ENCODE data around the gene ITGA3. TPM values are rescaled to one million over a fixed set of nuclear protein-coding genes. Genes with fewer than 3 reads are reported as not detected.
A peak's percentile ranks its signal among the peaks of the same experiment; 100 is the strongest.

Gene ITGA3
- total RNA-seq, 2 donors from 2014 or later, result 31.0 to 36.3 TPM

DNA sequence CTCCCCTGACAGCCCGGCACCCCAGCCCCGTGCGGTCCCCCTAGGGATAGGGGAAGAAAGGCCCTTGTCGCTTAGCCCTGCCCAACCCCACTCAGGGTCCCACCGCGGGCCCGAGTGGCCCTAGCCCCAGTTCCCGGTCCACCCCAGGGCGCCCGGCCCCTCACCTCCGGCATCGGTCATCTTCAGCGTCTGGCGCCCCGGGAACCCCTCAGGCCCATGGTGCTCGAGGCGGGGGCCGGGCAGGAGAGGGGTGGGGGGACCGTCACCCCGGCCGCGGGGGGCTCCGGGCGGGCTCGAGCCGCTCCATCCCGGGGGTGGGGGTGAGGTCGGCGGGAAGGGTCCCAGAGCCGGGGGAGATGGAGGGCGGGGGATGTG is 73.4 kb downstream of the ITGA3 start:
- intact Hi-C loops (cut with DNase I), result no loop called here
- ATAC-seq (no peak), DNase-seq (no peak)
- no peaks in the 10 kb centered on the region for H3K9me3 ChIP-seq
- H3K36me3 ChIP-seq (replicated peaks in 1 of 2; ENCODE audit: insufficient read depth in 1 of 2, low read depth in 2 of 2), result no peaks in the 10 kb centered on the region
- no peak overlapping the region for H3K27ac ChIP-seq
- no peak overlapping the region for H3K4me3 ChIP-seq
- 0 to 2% methylated on average over 3 to 20 of the region's 31 CpGs for WGBS, 2 donors
- H3K4me1 ChIP-seq, result peaks cover 33% of the 10 kb centered on the region
- no peak for TF ChIP-seq POLR2A (IDR thresholded peaks at IDR 0.05)
- TF ChIP-seq, protein P1, sequence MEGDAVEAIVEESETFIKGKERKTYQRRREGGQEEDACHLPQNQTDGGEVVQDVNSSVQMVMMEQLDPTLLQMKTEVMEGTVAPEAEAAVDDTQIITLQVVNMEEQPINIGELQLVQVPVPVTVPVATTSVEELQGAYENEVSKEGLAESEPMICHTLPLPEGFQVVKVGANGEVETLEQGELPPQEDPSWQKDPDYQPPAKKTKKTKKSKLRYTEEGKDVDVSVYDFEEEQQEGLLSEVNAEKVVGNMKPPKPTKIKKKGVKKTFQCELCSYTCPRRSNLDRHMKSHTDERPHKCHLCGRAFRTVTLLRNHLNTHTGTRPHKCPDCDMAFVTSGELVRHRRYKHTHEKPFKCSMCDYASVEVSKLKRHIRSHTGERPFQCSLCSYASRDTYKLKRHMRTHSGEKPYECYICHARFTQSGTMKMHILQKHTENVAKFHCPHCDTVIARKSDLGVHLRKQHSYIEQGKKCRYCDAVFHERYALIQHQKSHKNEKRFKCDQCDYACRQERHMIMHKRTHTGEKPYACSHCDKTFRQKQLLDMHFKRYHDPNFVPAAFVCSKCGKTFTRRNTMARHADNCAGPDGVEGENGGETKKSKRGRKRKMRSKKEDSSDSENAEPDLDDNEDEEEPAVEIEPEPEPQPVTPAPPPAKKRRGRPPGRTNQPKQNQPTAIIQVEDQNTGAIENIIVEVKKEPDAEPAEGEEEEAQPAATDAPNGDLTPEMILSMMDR (IDR thresholded peaks at IDR 0.05), result no peak
- H3K27me3 ChIP-seq, result peaks cover 0 to 3% of the 10 kb centered on the region in 2 donors

DNA sequence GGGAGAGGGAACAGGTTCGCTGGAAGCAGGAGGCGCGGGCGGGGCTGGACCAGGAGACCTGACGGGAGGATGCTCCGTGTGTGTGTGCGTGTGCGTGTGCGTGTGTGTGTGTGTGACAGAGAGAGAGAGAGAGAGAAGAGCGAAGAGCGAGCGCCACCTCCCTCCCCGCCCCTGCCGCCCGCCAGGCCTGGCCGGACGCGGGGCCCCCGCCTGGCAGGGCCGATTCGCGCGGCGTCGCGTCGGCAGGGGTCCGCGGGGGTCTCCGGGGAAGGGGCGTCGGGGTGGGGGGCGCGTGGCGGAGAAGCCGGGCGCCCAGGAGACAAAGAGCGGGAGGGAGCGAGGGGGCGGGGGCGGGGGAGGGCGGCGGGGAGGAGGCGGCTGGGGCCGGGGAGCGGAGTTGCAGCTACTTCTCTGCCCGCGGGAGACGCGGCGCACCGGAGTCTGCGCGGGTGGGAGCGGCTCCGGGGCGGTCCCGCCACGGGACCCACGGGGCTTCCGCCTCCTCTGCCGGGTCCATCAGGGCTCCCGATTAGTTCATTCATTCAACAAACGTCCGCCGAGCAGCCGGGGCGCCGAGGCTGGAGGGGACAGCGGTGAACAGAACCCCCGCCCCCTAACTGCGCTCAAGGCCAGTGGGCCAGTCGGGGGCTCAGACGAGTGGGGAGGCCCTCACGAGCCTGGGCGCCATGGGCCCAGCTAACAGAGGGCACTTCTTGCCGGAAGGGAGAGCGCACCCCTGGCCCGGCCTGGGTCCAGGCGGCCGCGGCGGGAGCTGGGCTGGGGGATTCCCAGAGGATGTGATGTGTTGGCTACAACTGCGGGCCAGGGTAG is 74.0 kb downstream of the ITGA3 start, which contains the start of gene SAMD14:
Gene SAMD14, minus strand, starts transcription at position 433 of the 831 bp plus-strand sequence. CDS start 5,201 bp downstream, outside the sequence.
- Histone ChIP-seq H3K4me3 (no peak within 1 kb of the TSS), H3K27ac (no peak within 1 kb of the TSS), H3K4me1 (peaks cover 33% of the 10 kb centered on the region), H3K27me3 (peaks cover 0 to 3% of the 10 kb centered on the region in 2 donors), H3K9me3 (no peaks in the 10 kb centered on the region), H3K36me3 (replicated peaks in 1 of 2; ENCODE audit: insufficient read depth in 1 of 2, low read depth in 2 of 2) (no peaks in the 10 kb centered on the region)
- peak in 1 of 4 donors; percentile 26 for DNase-seq
- TF ChIP-seq, protein P1 (IDR thresholded peaks at IDR 0.05), result no peak
- TF ChIP-seq POLR2A (IDR thresholded peaks at IDR 0.05), result no peak
- ATAC-seq, result peak; percentile 14
- 5 to 25% methylated on average over 10 to 71 of the region's 84 CpGs for WGBS, 2 donors
- intact Hi-C loops (cut with DNase I), result no loop called here

DNA sequence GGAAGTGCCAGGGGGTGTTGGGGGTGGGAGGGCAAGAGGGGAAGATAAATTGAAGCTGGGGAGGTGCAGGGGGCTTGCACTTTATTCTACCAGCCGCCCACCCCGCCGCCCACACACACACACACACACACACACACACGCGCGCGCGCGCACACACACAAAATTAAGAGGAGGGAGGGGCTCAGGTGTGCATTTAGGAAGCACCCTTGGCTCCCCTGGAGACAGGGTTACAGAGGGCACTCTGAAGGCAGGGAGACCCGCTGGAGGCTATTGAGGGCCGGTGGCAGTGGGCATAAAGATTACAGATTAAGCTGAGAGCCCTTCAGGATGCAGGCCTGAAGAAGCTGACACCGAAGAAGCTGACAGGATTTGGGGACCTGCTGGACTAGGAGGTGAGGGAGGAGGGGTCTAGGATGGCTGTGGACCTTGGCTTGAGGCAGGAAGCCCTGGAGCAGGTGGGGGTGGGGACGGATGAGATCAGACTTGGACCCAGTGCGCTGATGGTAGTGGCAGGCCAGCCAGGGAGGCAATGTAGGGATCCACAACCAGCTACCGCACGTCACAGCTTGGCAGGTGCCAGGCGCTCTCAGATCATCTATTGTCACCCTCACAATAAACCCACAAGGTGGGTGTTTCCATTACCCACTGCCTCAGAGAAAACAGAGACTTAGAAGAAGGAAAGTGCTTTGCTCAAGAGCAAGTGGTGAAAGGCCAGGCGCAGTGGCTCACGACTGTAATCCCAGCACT is 74.8 kb downstream of the ITGA3 start:
- 66 to 73% methylated on average over 13 to 18 of the region's 19 CpGs for WGBS, 2 donors
- DNase-seq (no peak), ATAC-seq (no peak)
- Histone ChIP-seq H3K4me3 (no peak overlapping the region), H3K36me3 (replicated peaks in 1 of 2; ENCODE audit: insufficient read depth in 1 of 2, low read depth in 2 of 2) (peaks cover 0 to 5% of the 10 kb centered on the region in 2 donors), H3K9me3 (no peaks in the 10 kb centered on the region), H3K4me1 (peaks cover 33% of the 10 kb centered on the region), H3K27me3 (peaks cover 0 to 3% of the 10 kb centered on the region in 2 donors), H3K27ac (no peak overlapping the region)
- TF ChIP-seq, protein P1 (IDR thresholded peaks at IDR 0.05), result no peak
- no peak for TF ChIP-seq POLR2A (IDR thresholded peaks at IDR 0.05)
- intact Hi-C loops (cut with DNase I), result no loop called here

DNA sequence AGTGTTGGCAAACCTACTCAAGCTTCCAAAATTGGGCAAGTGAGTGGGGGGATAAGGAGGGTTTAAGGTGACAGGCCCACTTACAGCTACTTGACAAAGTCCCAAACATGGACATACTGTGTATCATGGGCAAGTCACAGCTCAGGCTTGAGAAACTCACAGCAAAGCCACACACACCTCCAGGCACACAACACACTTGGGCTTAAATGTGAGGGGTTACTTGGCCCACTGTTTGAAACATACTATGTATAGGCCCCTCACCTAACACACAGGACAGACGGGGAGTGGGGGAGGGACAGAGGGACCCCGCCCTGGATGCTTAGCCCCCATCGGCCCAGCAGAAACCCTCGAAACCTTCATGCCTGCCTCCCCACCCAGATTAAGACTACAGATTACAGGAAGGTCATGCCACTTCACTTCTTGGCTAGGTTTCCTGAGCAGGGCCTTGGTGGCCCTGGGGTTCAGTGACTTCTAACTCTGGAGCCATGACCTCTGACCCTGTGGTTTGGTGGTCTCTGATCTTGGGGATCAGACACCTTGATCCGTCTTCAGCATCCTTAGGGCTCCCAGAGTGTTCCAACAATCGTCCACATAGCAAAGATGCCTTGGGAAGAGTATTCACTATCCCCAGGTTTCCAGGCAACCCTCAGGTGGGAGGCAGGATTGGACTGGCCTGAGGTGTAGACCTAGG is 76.3 kb downstream of the ITGA3 start:
- Histone ChIP-seq H3K4me1 (peaks cover 33% of the 10 kb centered on the region), H3K36me3 (replicated peaks in 1 of 2; ENCODE audit: insufficient read depth in 1 of 2, low read depth in 2 of 2) (peaks cover 0 to 6% of the 10 kb centered on the region in 2 donors), H3K27ac (no peak overlapping the region), H3K9me3 (no peaks in the 10 kb centered on the region), H3K27me3 (peaks cover 0 to 3% of the 10 kb centered on the region in 2 donors), H3K4me3 (no peak overlapping the region)
- ATAC-seq (no peak), DNase-seq (no peak)
- intact Hi-C loops (cut with DNase I), result no loop called here
- 67 to 70% methylated on average over 5 to 6 of the region's 6 CpGs for WGBS, 2 donors
- TF ChIP-seq, protein P1 (IDR thresholded peaks at IDR 0.05), result no peak
- no peak for TF ChIP-seq POLR2A (IDR thresholded peaks at IDR 0.05)
